GM10847 (cell line): ENCODE data around the gene SPOCK2.

Source experiments
- POLR2A ChIP-seq: IDR thresholded peaks from 2 replicates; pipeline ENCODE4 v1.6.1; 2011; ENCODE audit not compliant: insufficient read length; ENCODE audit errors: extremely low read depth

The SPOCK2 gene

GRCh38 chr10:72043016-72043834, 45.1 kb downstream of the SPOCK2 start:
- TF ChIP-seq POLR2A = no peak

- no peak for TF ChIP-seq POLR2A
Observed at GRCh38 chr10:72041491-72041890, 46.9 kb downstream of the SPOCK2 start.

GRCh38 chr10:72039377-72039776, 49.0 kb downstream of the SPOCK2 start:
- no peak for TF ChIP-seq POLR2A

GRCh38 chr10:72038458-72039001, 49.8 kb downstream of the SPOCK2 start:
- no peak for TF ChIP-seq POLR2A

- TF ChIP-seq POLR2A = no peak
Observed at GRCh38 chr10:72037811-72038210, 50.5 kb downstream of the SPOCK2 start.

- no peak for TF ChIP-seq POLR2A
Observed at GRCh38 chr10:72037266-72037665, 51.1 kb downstream of the SPOCK2 start.

- no peak for TF ChIP-seq POLR2A
Observed at GRCh38 chr10:72035252-72035887, 53.0 kb downstream of the SPOCK2 start.

GRCh38 chr10:72034761-72035160, 53.6 kb downstream of the SPOCK2 start:
- TF ChIP-seq POLR2A = no peak

GRCh38 chr10:72034040-72034499, 54.3 kb downstream of the SPOCK2 start:
- TF ChIP-seq POLR2A = no peak

- TF ChIP-seq POLR2A = no peak
Observed at GRCh38 chr10:72031706-72032105, 56.6 kb downstream of the SPOCK2 start.

- no peak for TF ChIP-seq POLR2A
Observed at GRCh38 chr10:72030762-72031543, 57.4 kb downstream of the SPOCK2 start.

GRCh38 chr10:72029414-72029813, 58.9 kb downstream of the SPOCK2 start:
- TF ChIP-seq POLR2A = no peak

- no peak for TF ChIP-seq POLR2A
Observed at GRCh38 chr10:72027498-72027897, 60.9 kb downstream of the SPOCK2 start.

- no peak for TF ChIP-seq POLR2A
Observed at GRCh38 chr10:72026278-72027111, 61.9 kb downstream of the SPOCK2 start.
